Activated T-cell treated with anti-CD3 and anti-CD28 coated beads, Interleukin-2, amount 50 U/mL, for 4 hours (primary cell): Measurements from ENCODE around the gene JARID2. TPM values are rescaled to one million over a fixed set of nuclear protein-coding genes. Genes with fewer than 3 reads are reported as not detected.
A peak's percentile ranks its signal among the peaks of the same experiment; 100 is the strongest.

Source experiments
- ATAC-seq, 2 donors: fragments of 200-7000 bp; cut with Tn5 transposase; one replicate each; pipeline ENCODE4 v1.10.0; 2021
- DNase-seq: peaks from one replicate; pipeline ENCODE4 v3.0.0-alpha.2; 2020
- H3K27me3 Mint-ChIP-seq: one replicate; pipeline ENCODE4 v1.8.0; 2021; ENCODE audit warnings: low read depth, mixed read lengths
- H3K36me3 Mint-ChIP-seq: one replicate; pipeline ENCODE4 v1.8.0; 2022; ENCODE audit warnings: mixed read lengths; ENCODE audit not compliant: insufficient read depth
- H3K4me1 Mint-ChIP-seq: one replicate; pipeline ENCODE4 v1.8.0; 2021; ENCODE audit warnings: low read depth, mixed read lengths
- H3K4me3 Mint-ChIP-seq: one replicate; pipeline ENCODE4 v1.8.0; 2021; ENCODE audit warnings: mild to moderate bottlenecking, moderate library complexity, mixed read lengths
- H3K9me3 Mint-ChIP-seq: one replicate; pipeline ENCODE4 v1.8.0; 2021; ENCODE audit warnings: mixed read lengths
- total RNA-seq, 3 donors: library from RNA; stranded (reverse); gene quantifications; one replicate each; pipeline ENCODE4 v1.2.1, GENCODE V29; 2021

The JARID2 gene
- 10 to 100 TPM; 32.6 to 43.6 (median 37.2) TPM for total RNA-seq

- peaks cover 6% of the 10 kb centered on the region for H3K36me3 Mint-ChIP-seq
- H3K4me1 Mint-ChIP-seq: peaks cover 22% of the 10 kb centered on the region
- H3K9me3 Mint-ChIP-seq: no peaks in the 10 kb centered on the region
- peak; percentile 64 to 66 for ATAC-seq
- H3K4me3 Mint-ChIP-seq: peak within 1 kb of the TSS; percentile 99
- DNase-seq: peak; percentile 91
- H3K27me3 Mint-ChIP-seq: no peaks in the 10 kb centered on the region
Measured at GRCh38 chr6:15245361-15246216, at the start of gene JARID2. JARID2 (plus strand) TSS chr6:15246069; CDS start chr6:15246540, 471 bp downstream.

- Mint-ChIP-seq H3K27me3 (no peaks in the 10 kb centered on the region), H3K36me3 (no peaks in the 10 kb centered on the region), H3K4me1 (no peaks in the 10 kb centered on the region)
Measured at GRCh38 chr6:15200087-15200486, 45.8 kb upstream of the JARID2 start.

GRCh38 chr6:15205321-15205720 lies 40.5 kb upstream of the JARID2 start:
- no peak for DNase-seq
- Mint-ChIP-seq H3K36me3 (no peaks in the 10 kb centered on the region), H3K4me1 (no peaks in the 10 kb centered on the region), H3K9me3 (no peaks in the 10 kb centered on the region), H3K27me3 (no peaks in the 10 kb centered on the region), H3K4me3 (no peak overlapping the region)
- ATAC-seq: no peak

More at GRCh38 chr6:15200087-15200486, 45.8 kb upstream of the JARID2 start:
- DNase-seq (no peak), ATAC-seq (no peak)
- Mint-ChIP-seq H3K4me3 (no peak overlapping the region), H3K9me3 (no peaks in the 10 kb centered on the region)

GRCh38 chr6:15206887-15207286 lies 39.0 kb upstream of the JARID2 start:
- Mint-ChIP-seq H3K9me3 (no peaks in the 10 kb centered on the region), H3K4me1 (no peaks in the 10 kb centered on the region), H3K36me3 (no peaks in the 10 kb centered on the region), H3K27me3 (no peaks in the 10 kb centered on the region), H3K4me3 (no peak overlapping the region)
- DNase-seq (no peak), ATAC-seq (no peak)

GRCh38 chr6:15207923-15208322 lies 37.9 kb upstream of the JARID2 start:
- Mint-ChIP-seq H3K9me3 (no peaks in the 10 kb centered on the region), H3K36me3 (no peaks in the 10 kb centered on the region), H3K27me3 (no peaks in the 10 kb centered on the region), H3K4me1 (no peaks in the 10 kb centered on the region), H3K4me3 (no peak overlapping the region)
- DNase-seq (no peak), ATAC-seq (no peak)

- Mint-ChIP-seq H3K36me3 (no peaks in the 10 kb centered on the region), H3K9me3 (no peaks in the 10 kb centered on the region), H3K4me1 (no peaks in the 10 kb centered on the region), H3K4me3 (no peak overlapping the region), H3K27me3 (no peaks in the 10 kb centered on the region)
- ATAC-seq (no peak), DNase-seq (no peak)
Measured at GRCh38 chr6:15213838-15214400, 31.9 kb upstream of the JARID2 start.

GRCh38 chr6:15218401-15218800 lies 27.5 kb upstream of the JARID2 start:
- Mint-ChIP-seq H3K27me3 (no peaks in the 10 kb centered on the region), H3K36me3 (no peaks in the 10 kb centered on the region), H3K4me1 (no peaks in the 10 kb centered on the region), H3K9me3 (no peaks in the 10 kb centered on the region), H3K4me3 (no peak overlapping the region)
- DNase-seq (no peak), ATAC-seq (no peak)

- ATAC-seq: no peak
- Mint-ChIP-seq H3K4me3 (no peak overlapping the region), H3K36me3 (no peaks in the 10 kb centered on the region), H3K9me3 (no peaks in the 10 kb centered on the region), H3K4me1 (no peaks in the 10 kb centered on the region), H3K27me3 (no peaks in the 10 kb centered on the region)
- no peak for DNase-seq
Measured at GRCh38 chr6:15220062-15220461, 25.8 kb upstream of the JARID2 start.

- no peaks in the 10 kb centered on the region for H3K9me3 Mint-ChIP-seq
- no peak for ATAC-seq
- H3K27me3 Mint-ChIP-seq: no peaks in the 10 kb centered on the region
- no peak overlapping the region for H3K4me3 Mint-ChIP-seq
- H3K4me1 Mint-ChIP-seq: no peaks in the 10 kb centered on the region
- DNase-seq: no peak
- no peaks in the 10 kb centered on the region for H3K36me3 Mint-ChIP-seq
Measured at GRCh38 chr6:15227827-15228318, 18.0 kb upstream of the JARID2 start.

- DNase-seq (no peak), ATAC-seq (no peak)
- Mint-ChIP-seq H3K4me3 (no peak overlapping the region), H3K27me3 (no peaks in the 10 kb centered on the region), H3K4me1 (no peaks in the 10 kb centered on the region), H3K36me3 (no peaks in the 10 kb centered on the region), H3K9me3 (no peaks in the 10 kb centered on the region)
Measured at GRCh38 chr6:15230827-15231226, 15.0 kb upstream of the JARID2 start.

- ATAC-seq (no peak), DNase-seq (no peak)
- no peaks in the 10 kb centered on the region for H3K36me3 Mint-ChIP-seq
- no peak overlapping the region for H3K4me3 Mint-ChIP-seq
- H3K9me3 Mint-ChIP-seq: no peaks in the 10 kb centered on the region
- no peaks in the 10 kb centered on the region for H3K27me3 Mint-ChIP-seq
- no peaks in the 10 kb centered on the region for H3K4me1 Mint-ChIP-seq
Measured at GRCh38 chr6:15232836-15233510, 12.9 kb upstream of the JARID2 start.

GRCh38 chr6:15234068-15234758 lies 11.7 kb upstream of the JARID2 start:
- Mint-ChIP-seq H3K27me3 (no peaks in the 10 kb centered on the region), H3K4me3 (no peak overlapping the region), H3K4me1 (no peaks in the 10 kb centered on the region), H3K36me3 (no peaks in the 10 kb centered on the region), H3K9me3 (no peaks in the 10 kb centered on the region)
- ATAC-seq: no peak
- no peak for DNase-seq

- DNase-seq (no peak), ATAC-seq (no peak)
- Mint-ChIP-seq H3K27me3 (no peaks in the 10 kb centered on the region), H3K4me1 (peaks cover 6% of the 10 kb centered on the region), H3K4me3 (no peak overlapping the region), H3K9me3 (no peaks in the 10 kb centered on the region), H3K36me3 (no peaks in the 10 kb centered on the region)
Measured at GRCh38 chr6:15239616-15240364, 6.1 kb upstream of the JARID2 start.
